Measurements from ENCODE around the gene KCNMB1.
A peak's percentile ranks its signal among the peaks of the same experiment; 100 is the strongest.

Gene KCNMB1

GRCh38 chr5:170338291-170338690 is 50.9 kb downstream of the KCNMB1 start:
- no peak for DNase-seq

GRCh38 chr5:170337045-170337733 is 52.0 kb downstream of the KCNMB1 start:
- DNase-seq: no peak

- DNase-seq: no peak
These were observed 53.1 kb downstream of the KCNMB1 start for GRCh38 chr5:170336065-170336464.

GRCh38 chr5:170334626-170335025 is 54.5 kb downstream of the KCNMB1 start:
- no peak for DNase-seq

- peak; percentile 43 for DNase-seq
These were observed 55.8 kb downstream of the KCNMB1 start for GRCh38 chr5:170333161-170333910.

- DNase-seq: no peak
These were observed 57.1 kb downstream of the KCNMB1 start for GRCh38 chr5:170332058-170332457.

- DNase-seq: no peak
These were observed 58.6 kb downstream of the KCNMB1 start for GRCh38 chr5:170330568-170331054.

GRCh38 chr5:170329524-170329923 is 59.6 kb downstream of the KCNMB1 start:
- no peak for DNase-seq

- DNase-seq: no peak
These were observed 61.3 kb downstream of the KCNMB1 start for GRCh38 chr5:170327829-170328228.

GRCh38 chr5:170327168-170327567 is 62.0 kb downstream of the KCNMB1 start:
- no peak for DNase-seq

Data from NCI-H510A treated with DMSO at 0.1 percent for 48 hours (cell line).